HepG2 (cell line): ENCODE data around the gene EMILIN1. TPM values are rescaled to one million over a fixed set of nuclear protein-coding genes. Genes with fewer than 3 reads are reported as not detected.

Source experiments
- DNMT1 ChIP-seq: sonication (generic); formaldehyde crosslinking; IDR thresholded peaks from 2 replicates; pipeline ENCODE4 v1.5.1; 2020; ENCODE audit warnings: mild to moderate bottlenecking, missing genetic modification reagents
- FLYWCH1 ChIP-seq: sonication (generic); formaldehyde crosslinking; IDR thresholded peaks from 2 replicates; pipeline ENCODE4 v1.8.1; 2023; ENCODE audit warnings: mild to moderate bottlenecking, missing genetic modification reagents
- GABPB1 ChIP-seq: IDR thresholded peaks from 2 replicates; pipeline ENCODE4 v1.6.1; 2016; ENCODE audit warnings: mild to moderate bottlenecking, missing genetic modification reagents, moderate library complexity, missing compliant biosample characterization
- NFE2 ChIP-seq: sonication (generic); formaldehyde crosslinking; IDR thresholded peaks from 2 replicates; pipeline ENCODE4 v1.4.0; 2020; ENCODE audit warnings: missing genetic modification reagents
- STAT5B ChIP-seq: sonication (generic); formaldehyde crosslinking; IDR thresholded peaks from 2 replicates; pipeline ENCODE4 v1.4.0; 2020; ENCODE audit warnings: missing genetic modification reagents
- SYNCRIP ChIP-seq: fragments of 200-400 bp; formaldehyde crosslinking; IDR thresholded peaks from 2 replicates; pipeline ENCODE4 v1.6.1; 2018; ENCODE audit warnings: mild to moderate bottlenecking, low read depth, low read length; ENCODE audit not compliant: insufficient read depth
- THYN1 ChIP-seq: sonication (generic); formaldehyde crosslinking; IDR thresholded peaks from 2 replicates; pipeline ENCODE4 v1.8.1; 2023; ENCODE audit warnings: low read depth, mild to moderate bottlenecking, moderate library complexity, missing genetic modification reagents, borderline replicate concordance
- ZNF124 ChIP-seq: sonication (generic); formaldehyde crosslinking; IDR thresholded peaks from 2 replicates; pipeline ENCODE4 v1.4.0; 2020; ENCODE audit warnings: missing genetic modification reagents
- ZNF224 ChIP-seq: sonication (generic); formaldehyde crosslinking; IDR thresholded peaks from 2 replicates; pipeline ENCODE4 v1.5.0; 2020; ENCODE audit warnings: mild to moderate bottlenecking, missing genetic modification reagents
- ZNF326 ChIP-seq: sonication (generic); formaldehyde crosslinking; IDR thresholded peaks from 2 replicates; pipeline ENCODE4 v1.4.0; 2020; ENCODE audit warnings: missing genetic modification reagents, borderline replicate concordance
- ZNF335 ChIP-seq: sonication (generic); formaldehyde crosslinking; IDR thresholded peaks from 2 replicates; pipeline ENCODE4 v1.4.0; 2020; ENCODE audit warnings: missing genetic modification reagents
- ZNF337 ChIP-seq: sonication (generic); formaldehyde crosslinking; IDR thresholded peaks from 2 replicates; pipeline ENCODE4 v1.5.1; 2020; ENCODE audit warnings: missing genetic modification reagents, low read depth, mild to moderate bottlenecking, borderline replicate concordance
- ZNF563 ChIP-seq: sonication (generic); formaldehyde crosslinking; IDR thresholded peaks from 2 replicates; pipeline ENCODE4 v1.8.0; 2022; ENCODE audit warnings: mild to moderate bottlenecking, moderate library complexity, missing genetic modification reagents
- ZNF607 ChIP-seq: sonication (generic); formaldehyde crosslinking; IDR thresholded peaks from 2 replicates; pipeline ENCODE4 v1.5.1; 2020; ENCODE audit warnings: missing genetic modification reagents, mild to moderate bottlenecking, borderline replicate concordance
- polyA plus RNA-seq, 8 experiments: library from polyadenylated mRNA; depleted of rRNA in 3 of 8; stranded (reverse) in 7 of 8; unstranded in 1 of 8; fragments of >200 nt; fragmentation: Illumina TruSeq in 4 of 8; extraction: Trizol in 4 of 8; gene quantifications; 2 replicates each; pipeline versions ENCODE4 v1.2.1 to v1.2.3, GENCODE V29; 2011 to 2016; ENCODE audit warnings: low read depth in 4 of 8, missing spikeins in 1 of 8, mixed read lengths in 1 of 8; ENCODE audit not compliant: insufficient read depth in 1 of 8
- total RNA-seq, 5 experiments: library from RNA; depleted of rRNA; stranded (reverse); fragments of >200 nt; fragmentation: Illumina TruSeq; extraction: Trizol; gene quantifications; 2 replicates each; pipeline ENCODE4 v1.2.3, GENCODE V29; 2016; ENCODE audit warnings: low read depth in 1 of 5
- TF ChIP-seq, protein P1 (sequence below): sonication (generic); formaldehyde crosslinking; IDR thresholded peaks from 2 replicates; pipeline ENCODE4 v1.5.1; 2020; ENCODE audit warnings: missing genetic modification reagents, mild to moderate bottlenecking, borderline replicate concordance
- TF ChIP-seq, protein P2 (sequence below): IDR thresholded peaks from 2 replicates; pipeline ENCODE4 v1.6.1; 2016
- TF ChIP-seq, protein P3 (sequence below): sonication (generic); formaldehyde crosslinking; IDR thresholded peaks from 2 replicates; pipeline ENCODE4 v1.4.0; 2020; ENCODE audit warnings: low read depth, mild to moderate bottlenecking, missing genetic modification reagents
- TF ChIP-seq, protein P4 (sequence below): sonication (generic); formaldehyde crosslinking; IDR thresholded peaks from 2 replicates; pipeline ENCODE4 v1.8.1; 2023; ENCODE audit warnings: mild to moderate bottlenecking, missing genetic modification reagents, borderline replicate concordance
- TF ChIP-seq, protein P5 (sequence below): sonication (generic); formaldehyde crosslinking; IDR thresholded peaks from 2 replicates; pipeline ENCODE4 v1.9.0; 2022; ENCODE audit warnings: low read depth, missing genetic modification reagents

EMILIN1 gene
- total and polyA plus RNA-seq, 2 of the 13 experiments (the other 11 are each of a cell fraction or from before 2014, with no cell fraction given): 8.1 to 9.7 TPM

DNA sequence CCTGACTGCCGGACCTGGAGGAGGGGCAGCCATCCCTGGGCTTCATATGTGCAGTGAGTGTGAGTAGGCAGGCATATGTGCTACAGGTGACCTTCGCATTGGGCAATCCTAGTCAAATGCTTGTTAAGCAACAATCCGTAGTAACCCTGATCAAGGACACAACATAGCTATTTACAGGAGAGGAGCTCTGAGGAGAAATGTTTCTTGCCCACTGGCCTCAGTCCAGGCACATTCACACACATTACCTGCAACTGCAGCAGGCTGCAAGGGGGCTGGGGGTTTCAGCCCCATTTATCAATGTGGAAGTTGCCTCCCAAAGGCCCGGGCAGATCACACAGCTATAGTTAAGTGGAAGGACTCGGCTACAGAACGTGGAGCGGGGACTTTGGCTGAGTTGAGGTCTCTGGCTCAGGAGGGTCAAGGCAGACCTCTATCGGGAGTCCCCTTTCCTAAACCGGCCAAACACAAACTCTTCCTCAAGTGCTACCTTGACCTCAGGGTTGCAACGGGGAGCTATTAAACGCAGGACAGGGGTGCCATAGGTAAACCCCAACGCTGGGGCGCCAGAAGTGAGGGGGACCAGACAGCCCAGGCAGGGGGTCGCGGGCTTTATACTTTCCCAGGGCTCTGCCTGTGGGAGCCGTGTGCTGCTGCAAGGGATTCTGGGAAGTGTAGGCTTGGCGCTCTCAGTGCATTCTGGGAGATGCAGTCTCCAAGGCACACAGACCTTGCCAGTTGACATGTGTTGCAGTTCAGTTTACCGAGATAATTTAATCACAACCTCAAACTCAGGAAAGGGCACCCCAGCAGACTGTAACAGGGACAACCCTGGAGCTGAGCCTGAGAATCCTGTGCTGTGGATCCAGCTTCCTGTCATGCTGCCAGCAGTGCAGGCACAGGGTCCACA lies 17.6 kb downstream of the EMILIN1 start (continued):
- TF ChIP-seq ZNF224 (CRISPR knock-in tag) (peak; percentile 52; the same call in 1 of the 2 replicates), ZNF326 (CRISPR knock-in tag) (no peak), GABPB1 (CRISPR knock-in tag) (peak; percentile 56), ZNF124 (CRISPR knock-in tag) (peak; percentile 94; the same call in 1 of the 2 replicates), ZNF335 (CRISPR knock-in tag) (peak; percentile 88), ZNF337 (CRISPR knock-in tag) (peak; percentile 92; the same call in 1 of the 2 replicates), ZNF607 (CRISPR knock-in tag) (peak; percentile 55; the same call in 1 of the 2 replicates), NFE2 (no peak; the same call in 1 of the 2 replicates), THYN1 (CRISPR knock-in tag) (no peak), DNMT1 (CRISPR knock-in tag) (no peak), STAT5B (CRISPR knock-in tag) (peak; percentile 51), ZNF563 (0 out of 2 replicates have a peak, but pooled peaks have one; percentile 27), FLYWCH1 (CRISPR knock-in tag) (no peak), SYNCRIP (no peak)
- TF ChIP-seq, protein P1, sequence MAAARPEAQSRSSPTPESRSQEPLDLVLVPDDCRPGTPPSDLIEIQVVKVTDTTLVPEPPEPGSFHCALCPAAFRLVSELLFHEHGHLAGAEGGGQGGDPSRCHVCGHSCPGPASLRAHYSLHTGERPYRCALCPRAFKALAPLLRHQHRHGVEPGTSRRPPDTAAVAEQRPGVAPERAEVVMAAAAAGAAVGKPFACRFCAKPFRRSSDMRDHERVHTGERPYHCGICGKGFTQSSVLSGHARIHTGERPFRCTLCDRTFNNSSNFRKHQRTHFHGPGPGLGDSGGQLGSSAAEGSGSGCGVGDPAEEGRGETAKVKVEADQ (CRISPR knock-in tag): peak; percentile 88
- TF ChIP-seq, protein P2, sequence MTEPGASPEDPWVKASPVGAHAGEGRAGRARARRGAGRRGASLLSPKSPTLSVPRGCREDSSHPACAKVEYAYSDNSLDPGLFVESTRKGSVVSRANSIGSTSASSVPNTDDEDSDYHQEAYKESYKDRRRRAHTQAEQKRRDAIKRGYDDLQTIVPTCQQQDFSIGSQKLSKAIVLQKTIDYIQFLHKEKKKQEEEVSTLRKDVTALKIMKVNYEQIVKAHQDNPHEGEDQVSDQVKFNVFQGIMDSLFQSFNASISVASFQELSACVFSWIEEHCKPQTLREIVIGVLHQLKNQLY (CRISPR knock-in tag): peak; percentile 92
- TF ChIP-seq, protein P3, sequence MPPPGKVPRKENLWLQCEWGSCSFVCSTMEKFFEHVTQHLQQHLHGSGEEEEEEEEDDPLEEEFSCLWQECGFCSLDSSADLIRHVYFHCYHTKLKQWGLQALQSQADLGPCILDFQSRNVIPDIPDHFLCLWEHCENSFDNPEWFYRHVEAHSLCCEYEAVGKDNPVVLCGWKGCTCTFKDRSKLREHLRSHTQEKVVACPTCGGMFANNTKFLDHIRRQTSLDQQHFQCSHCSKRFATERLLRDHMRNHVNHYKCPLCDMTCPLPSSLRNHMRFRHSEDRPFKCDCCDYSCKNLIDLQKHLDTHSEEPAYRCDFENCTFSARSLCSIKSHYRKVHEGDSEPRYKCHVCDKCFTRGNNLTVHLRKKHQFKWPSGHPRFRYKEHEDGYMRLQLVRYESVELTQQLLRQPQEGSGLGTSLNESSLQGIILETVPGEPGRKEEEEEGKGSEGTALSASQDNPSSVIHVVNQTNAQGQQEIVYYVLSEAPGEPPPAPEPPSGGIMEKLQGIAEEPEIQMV (CRISPR knock-in tag): peak; percentile 55; the same call in 1 of the 2 replicates
- TF ChIP-seq, protein P4, sequence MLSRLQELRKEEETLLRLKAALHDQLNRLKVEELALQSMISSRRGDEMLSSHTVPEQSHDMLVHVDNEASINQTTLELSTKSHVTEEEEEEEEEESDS (CRISPR knock-in tag): 0 out of 2 replicates have a peak, but pooled peaks have one; percentile 13
- TF ChIP-seq, protein P5, sequence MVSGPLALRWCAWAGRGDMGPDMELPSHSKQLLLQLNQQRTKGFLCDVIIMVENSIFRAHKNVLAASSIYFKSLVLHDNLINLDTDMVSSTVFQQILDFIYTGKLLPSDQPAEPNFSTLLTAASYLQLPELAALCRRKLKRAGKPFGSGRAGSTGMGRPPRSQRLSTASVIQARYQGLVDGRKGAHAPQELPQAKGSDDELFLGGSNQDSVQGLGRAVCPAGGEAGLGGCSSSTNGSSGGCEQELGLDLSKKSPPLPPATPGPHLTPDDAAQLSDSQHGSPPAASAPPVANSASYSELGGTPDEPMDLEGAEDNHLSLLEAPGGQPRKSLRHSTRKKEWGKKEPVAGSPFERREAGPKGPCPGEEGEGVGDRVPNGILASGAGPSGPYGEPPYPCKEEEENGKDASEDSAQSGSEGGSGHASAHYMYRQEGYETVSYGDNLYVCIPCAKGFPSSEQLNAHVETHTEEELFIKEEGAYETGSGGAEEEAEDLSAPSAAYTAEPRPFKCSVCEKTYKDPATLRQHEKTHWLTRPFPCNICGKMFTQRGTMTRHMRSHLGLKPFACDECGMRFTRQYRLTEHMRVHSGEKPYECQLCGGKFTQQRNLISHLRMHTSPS (CRISPR knock-in tag): peak; percentile 93; the same call in 1 of the 2 replicates
